Stomach (tissue), 9 donors: ENCODE measurements around the gene PAMR1. TPM values are rescaled to one million over a fixed set of nuclear protein-coding genes. Genes with fewer than 3 reads are reported as not detected.

Experiments used
- DNase-seq, 2 donors: peaks; one replicate each; pipeline versions ENCODE4 v3.0.0 to v3.0.0-alpha.2; 2013 to 2019
- H3K27ac ChIP-seq, 5 donors: fragments of 200-600 bp in 4 of 5; sonication (generic) in 4 of 5; one replicate each; pipeline ENCODE4 v1.5.1; 2013 to 2019; ENCODE audit warnings: mild to moderate bottlenecking in 1 of 5, moderate library complexity in 1 of 5
- H3K27me3 ChIP-seq, 3 donors: fragments of 200-600 bp; sonication (generic); one replicate each; pipeline ENCODE4 v1.5.1; 2017 to 2019; ENCODE audit warnings: mixed run types in 1 of 3
- H3K36me3 ChIP-seq, 4 donors: fragments of 200-600 bp; sonication (generic); 1 replicate in 3 of 4; 2 replicates in 1 of 4; pipeline ENCODE4 v1.5.1; 2016 to 2019
- H3K4me1 ChIP-seq, 4 donors: fragments of 200-600 bp; sonication (generic); one replicate each; pipeline ENCODE4 v1.5.1; 2016 to 2019
- H3K4me3 ChIP-seq, 4 donors: fragments of 200-600 bp; sonication (generic) in 3 of 4; one replicate each; pipeline ENCODE4 v1.5.1; 2016 to 2019; ENCODE audit warnings: mild to moderate bottlenecking in 1 of 4
- H3K9me3 ChIP-seq, 4 donors: fragments of 200-600 bp; sonication (generic); one replicate each; pipeline ENCODE4 v1.5.1; 2016 to 2019
- EP300 ChIP-seq: sonication (generic); formaldehyde crosslinking; IDR thresholded peaks from one replicate; pipeline ENCODE4 v1.6.1; 2017; ENCODE audit warnings: antibody characterized with exemption
- POLR2A ChIP-seq, 4 donors: fragments of 450-650 bp; IDR thresholded peaks; one replicate each; pipeline ENCODE4 v1.6.1; 2016; ENCODE audit warnings: antibody characterized with exemption in 4 of 4, control low read depth in 2 of 4, mild to moderate bottlenecking in 1 of 4, moderate library complexity in 1 of 4
- POLR2AphosphoS5 ChIP-seq, 3 donors: sonication (generic); formaldehyde crosslinking; IDR thresholded peaks; one replicate each; pipeline ENCODE4 v1.6.1; 2016; ENCODE audit warnings: antibody characterized with exemption in 3 of 3
- WGBS, 5 donors: extraction: QIAGEN DNeasy Blood & Tissue Kit in 3 of 5; methylation state at CpG; one replicate each; pipeline versions ENCODE4 v1.1.5 to v1.1.7; 2013 to 2018; 5-methylcytosine and 5-hydroxymethylcytosine counted together
- intact Hi-C: fragments of 100-400 bp; cut with DNase I; formaldehyde crosslinking; loops from one replicate; pipeline ENCODE4 v1.15.1; 2023; ENCODE audit warnings: low total_unique reads
- polyA plus RNA-seq, 3 donors: library from polyadenylated mRNA; stranded (reverse); fragments of 200-250 nt; gene quantifications; one replicate each; pipeline ENCODE4 v1.2.3, GENCODE V29; 2013
- total RNA-seq, 5 donors: library from RNA; depleted of rRNA; stranded (reverse); fragments of >200 nt; gene quantifications; one replicate each; pipeline versions ENCODE4 v1.1.0 to v1.2.3, GENCODE V29; 2014 to 2016
- TF ChIP-seq, protein P1 (sequence below), 7 experiments: fragments of 450-650 bp in 4 of 7; fragments of 200-600 bp in 3 of 7; sonication (generic) in 3 of 7; IDR thresholded peaks; one replicate each; pipeline ENCODE4 v1.5.1; 2016 to 2019; ENCODE audit warnings: antibody characterized with exemption in 7 of 7, control low read depth in 2 of 7, mild to moderate bottlenecking in 1 of 7
- donor health status: healthy with polysubstance abuse.
- donor health status: Bipolar disorder and iron deficiency.
- donor health status: healthy.

Gene PAMR1
- total and polyA plus RNA-seq, 8 donors = under 0.01 to 26.8 (median 0.58) TPM; not detected in 1

DNA sequence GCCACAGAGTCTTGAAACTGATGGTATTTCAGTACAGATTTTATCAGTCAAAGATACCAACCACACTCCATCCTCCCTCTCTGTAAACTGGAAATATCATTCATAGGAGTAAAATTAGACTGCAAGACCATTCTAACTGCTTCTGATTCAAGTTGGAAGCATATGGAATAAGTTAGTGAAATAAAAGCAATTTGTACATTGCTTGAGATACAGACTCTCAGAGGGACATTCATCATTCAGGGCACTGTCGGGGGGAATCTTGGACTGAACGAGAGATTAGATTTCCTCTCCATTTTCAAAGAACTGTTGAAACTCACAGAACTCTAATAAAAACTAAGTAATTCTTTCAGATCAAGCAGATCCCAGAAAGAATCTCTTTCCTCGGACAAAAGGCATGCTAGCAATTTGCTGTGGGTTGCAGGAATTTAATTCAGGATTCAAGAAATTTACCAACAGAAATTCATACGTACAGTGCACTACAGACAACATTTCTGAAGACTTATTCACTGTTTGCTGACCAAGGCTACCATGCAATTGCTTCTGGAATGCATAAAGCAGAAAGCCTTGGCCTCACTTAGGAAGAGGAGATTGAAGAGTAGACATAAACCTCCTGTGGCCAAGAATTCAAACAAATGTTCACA, 34.1 kb downstream of the PAMR1 start:
- TF ChIP-seq, protein P1, sequence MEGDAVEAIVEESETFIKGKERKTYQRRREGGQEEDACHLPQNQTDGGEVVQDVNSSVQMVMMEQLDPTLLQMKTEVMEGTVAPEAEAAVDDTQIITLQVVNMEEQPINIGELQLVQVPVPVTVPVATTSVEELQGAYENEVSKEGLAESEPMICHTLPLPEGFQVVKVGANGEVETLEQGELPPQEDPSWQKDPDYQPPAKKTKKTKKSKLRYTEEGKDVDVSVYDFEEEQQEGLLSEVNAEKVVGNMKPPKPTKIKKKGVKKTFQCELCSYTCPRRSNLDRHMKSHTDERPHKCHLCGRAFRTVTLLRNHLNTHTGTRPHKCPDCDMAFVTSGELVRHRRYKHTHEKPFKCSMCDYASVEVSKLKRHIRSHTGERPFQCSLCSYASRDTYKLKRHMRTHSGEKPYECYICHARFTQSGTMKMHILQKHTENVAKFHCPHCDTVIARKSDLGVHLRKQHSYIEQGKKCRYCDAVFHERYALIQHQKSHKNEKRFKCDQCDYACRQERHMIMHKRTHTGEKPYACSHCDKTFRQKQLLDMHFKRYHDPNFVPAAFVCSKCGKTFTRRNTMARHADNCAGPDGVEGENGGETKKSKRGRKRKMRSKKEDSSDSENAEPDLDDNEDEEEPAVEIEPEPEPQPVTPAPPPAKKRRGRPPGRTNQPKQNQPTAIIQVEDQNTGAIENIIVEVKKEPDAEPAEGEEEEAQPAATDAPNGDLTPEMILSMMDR (IDR thresholded peaks at IDR 0.05) = no peak
- no peak for TF ChIP-seq EP300
- TF ChIP-seq POLR2AphosphoS5 (IDR thresholded peaks at IDR 0.05) = no peak
- no peak for TF ChIP-seq POLR2A (IDR thresholded peaks at IDR 0.05)
- Histone ChIP-seq H3K36me3 (no peaks in the 10 kb centered on the region), H3K27me3 (no peaks in the 10 kb centered on the region), H3K4me1 (peaks cover 7 to 15% (median 11%) of the 10 kb centered on the region in 4 donors), H3K4me3 (no peak overlapping the region), H3K9me3 (no peaks in the 10 kb centered on the region), H3K27ac (no peak overlapping the region)
- 48 to 81% (median 80%) methylated on average over 4 of the region's 4 CpGs for WGBS, 5 donors
- DNase-seq = peak in 1 of 2 donors; percentile 50
- intact Hi-C loops = no loop called here

DNA sequence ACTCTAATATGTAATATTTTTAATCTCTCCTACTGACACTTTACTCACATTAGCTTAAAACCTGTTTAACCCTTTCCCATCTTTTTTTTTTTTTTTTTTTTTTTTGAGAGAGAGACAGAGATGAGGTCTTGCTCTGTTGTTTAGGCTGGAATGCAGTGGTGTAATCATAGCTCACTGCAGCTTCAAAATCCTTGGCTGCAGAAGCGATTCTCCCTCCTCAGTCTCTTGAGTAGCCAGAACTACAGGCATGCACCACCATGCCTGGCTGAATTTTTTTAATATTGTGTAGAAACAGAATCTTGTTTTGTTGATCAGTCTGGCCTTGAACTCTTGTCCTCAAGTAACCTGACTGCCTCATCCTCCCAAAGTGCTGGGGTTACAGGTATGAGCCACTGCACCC, 37.3 kb downstream of the PAMR1 start:
- DNase-seq = peak in 1 of 2 donors; percentile 20
- Histone ChIP-seq H3K9me3 (peaks cover 0 to 3% (median under 1%) of the 10 kb centered on the region in 4 donors), H3K27ac (no peak overlapping the region), H3K4me3 (no peak overlapping the region), H3K27me3 (no peaks in the 10 kb centered on the region), H3K36me3 (no peaks in the 10 kb centered on the region), H3K4me1 (peaks cover 8 to 28% (median 19%) of the 10 kb centered on the region in 4 donors)
- TF ChIP-seq POLR2A (IDR thresholded peaks at IDR 0.05) (no peak), POLR2AphosphoS5 (IDR thresholded peaks at IDR 0.05) (no peak), EP300 (no peak)
- TF ChIP-seq, protein P1 (IDR thresholded peaks at IDR 0.05) = no peak
- 53 to 67% (median 64%) methylated on average over 1 of the region's 1 CpG for WGBS, 5 donors
- intact Hi-C loops = no loop called here

DNA sequence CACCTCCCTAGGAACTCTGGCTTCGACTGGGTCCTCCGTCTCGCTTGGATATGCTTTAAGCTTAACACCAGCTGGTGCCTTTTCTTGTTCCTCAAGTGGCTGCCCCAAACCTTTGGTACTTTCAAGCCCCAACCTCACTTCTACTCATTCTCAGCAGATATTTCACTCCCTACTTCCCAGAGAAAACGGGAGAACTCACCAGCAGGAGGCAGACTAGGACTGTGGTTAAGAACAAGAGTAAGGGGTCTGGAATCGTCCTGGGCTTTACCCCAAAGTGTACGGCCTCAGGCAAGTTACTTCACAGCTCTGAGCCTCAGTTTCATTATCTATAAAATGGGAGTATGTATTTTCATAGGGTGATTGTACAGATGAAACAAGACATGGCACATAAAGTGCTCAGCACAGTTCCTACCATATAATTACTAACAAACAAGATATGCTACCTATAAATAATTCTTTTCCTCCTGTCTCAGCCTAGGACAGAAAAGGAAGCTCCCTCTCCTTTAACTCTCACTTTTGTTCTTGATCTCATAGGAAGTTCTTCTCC, 37.8 kb downstream of the PAMR1 start:
- H3K4me3 ChIP-seq = no peak overlapping the region
- DNase-seq = peak in 1 of 2 donors; percentile 68
- WGBS, 5 donors = 13 to 25% (median 18%) methylated on average over 6 of the region's 6 CpGs
- H3K27me3 ChIP-seq = no peaks in the 10 kb centered on the region
- H3K9me3 ChIP-seq = peaks cover 0 to 8% (median 4%) of the 10 kb centered on the region in 4 donors
- intact Hi-C loops = no loop called here
- TF ChIP-seq POLR2AphosphoS5 (IDR thresholded peaks at IDR 0.05) = no peak
- no peak for TF ChIP-seq POLR2A (IDR thresholded peaks at IDR 0.05)
- TF ChIP-seq, protein P1 (IDR thresholded peaks at IDR 0.05) = peak in 3 of 7 experiments; percentile 17 to 33 (median 27)
- no peak for TF ChIP-seq EP300
- H3K4me1 ChIP-seq = peaks cover 8 to 28% (median 19%) of the 10 kb centered on the region in 4 donors
- H3K36me3 ChIP-seq = no peaks in the 10 kb centered on the region
- peak overlapping the region in 2 of 5 donors; percentile 24 to 44 for H3K27ac ChIP-seq

DNA sequence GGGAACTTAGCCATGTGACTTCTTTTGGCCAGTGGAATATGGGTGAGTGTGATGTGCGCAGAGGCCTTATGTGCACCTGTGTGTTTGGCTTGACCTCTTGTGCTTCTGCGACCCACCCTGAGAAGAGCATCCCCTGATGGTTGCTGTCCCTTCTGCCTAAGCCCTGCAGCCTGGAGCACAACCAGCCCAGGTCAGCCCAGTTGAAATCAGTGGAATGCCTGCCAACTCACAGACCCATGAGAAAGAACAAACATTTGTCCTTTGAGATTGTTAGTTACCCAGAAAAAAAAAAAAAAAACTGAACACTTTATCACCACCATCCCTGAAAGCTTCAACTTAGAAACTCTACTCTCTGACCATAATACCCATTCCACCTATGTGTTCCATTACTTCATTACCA, 38.5 kb downstream of the PAMR1 start:
- peaks cover 8 to 28% (median 19%) of the 10 kb centered on the region in 4 donors for H3K4me1 ChIP-seq
- WGBS, 5 donors = 49 to 71% (median 59%) methylated on average over 2 of the region's 2 CpGs
- DNase-seq = peak; percentile 33 to 63
- no peak overlapping the region for H3K4me3 ChIP-seq
- intact Hi-C loops = no loop called here
- peaks cover 0 to 12% (median 6%) of the 10 kb centered on the region in 4 donors for H3K9me3 ChIP-seq
- H3K36me3 ChIP-seq = no peaks in the 10 kb centered on the region
- H3K27ac ChIP-seq = peak overlapping the region in 1 of 5 donors; percentile 44
- no peaks in the 10 kb centered on the region for H3K27me3 ChIP-seq
- TF ChIP-seq POLR2A (IDR thresholded peaks at IDR 0.05) = no peak
- TF ChIP-seq, protein P1 (IDR thresholded peaks at IDR 0.05) = no peak
- TF ChIP-seq EP300 = no peak
- no peak for TF ChIP-seq POLR2AphosphoS5 (IDR thresholded peaks at IDR 0.05)
